ENCODE data around the gene KLK4. TPM values are rescaled to one million over a fixed set of nuclear protein-coding genes. Genes with fewer than 3 reads are reported as not detected.

Gene KLK4
- total RNA-seq (2022; extraction: Qiagen RNA extraction) = 0.16 to 0.30 TPM in 2 of 5 replicates, not detected in the others

GRCh38 chr19:50911206-50912101, at the start of gene KLK4:
Gene KLK4 (minus strand): TSS chr19:50911395. CDS start chr19:50910738, 657 bp downstream.

GRCh38 chr19:50952910-50953309, 41.7 kb upstream of the KLK4 start, which contains the start of gene KLK5:
Gene KLK5 (minus strand): TSS chr19:50953038. CDS start chr19:50952657, 381 bp downstream.

GRCh38 chr19:50873056-50873455, 38.1 kb downstream of the KLK4 start, which contains the start of gene KLK2:
Gene KLK2 (plus strand): TSS chr19:50873439. CDS start chr19:50873474, 35 bp downstream.

Other genes starting within 250 kb of the KLK4 start
- 0.02 to 0.34 TPM (median 0.20 TPM) in 5 replicates for gene SHANK1, start 191.6 kb downstream of the KLK4 start, total RNA-seq (2022; extraction: Qiagen RNA extraction)
- 7.2 to 11.4 TPM (median 10.0 TPM) in 5 replicates for gene CLEC11A, start 188.0 kb downstream of the KLK4 start, total RNA-seq (2022; extraction: Qiagen RNA extraction)
- gene GPR32, start 140.9 kb downstream of the KLK4 start, total RNA-seq (2022; extraction: Qiagen RNA extraction) = not detected in 5 replicates
- not detected in 5 replicates for gene ACP4, start 121.0 kb downstream of the KLK4 start, total RNA-seq (2022; extraction: Qiagen RNA extraction)
- 0.20 to 0.21 TPM (median 0.20 TPM) in 3 of 5 replicates, not detected in the others for gene KLK1, start 87.6 kb downstream of the KLK4 start, total RNA-seq (2022; extraction: Qiagen RNA extraction)
- gene KLK15, start 77.8 kb downstream of the KLK4 start, total RNA-seq (2022; extraction: Qiagen RNA extraction) = not detected in 5 replicates
- gene KLK3, start 56.5 kb downstream of the KLK4 start, total RNA-seq (2022; extraction: Qiagen RNA extraction) = not detected in 5 replicates
- gene KLK2, start 38.0 kb downstream of the KLK4 start, total RNA-seq (2022; extraction: Qiagen RNA extraction) = 0.40 TPM in 1 of 5 replicates, not detected in the others
- not detected in 5 replicates for gene KLK5, start 41.6 kb upstream of the KLK4 start, total RNA-seq (2022; extraction: Qiagen RNA extraction)
- 0.19 to 0.51 TPM (median 0.36 TPM) in 5 replicates for gene KLK6, start 58.2 kb upstream of the KLK4 start, total RNA-seq (2022; extraction: Qiagen RNA extraction)
- not detected in 5 replicates for gene KLK7, start 72.5 kb upstream of the KLK4 start, total RNA-seq (2022; extraction: Qiagen RNA extraction)
- not detected in 5 replicates for gene KLK8, start 90.2 kb upstream of the KLK4 start, total RNA-seq (2022; extraction: Qiagen RNA extraction)
- 0.13 to 0.58 TPM (median 0.29 TPM) in 5 replicates for gene KLK10, start 108.3 kb upstream of the KLK4 start, total RNA-seq (2022; extraction: Qiagen RNA extraction)
- gene KLK11, start 115.2 kb upstream of the KLK4 start, total RNA-seq (2022; extraction: Qiagen RNA extraction) = not detected in 5 replicates
- gene KLK12, start 123.6 kb upstream of the KLK4 start, total RNA-seq (2022; extraction: Qiagen RNA extraction) = not detected in 5 replicates
- gene KLK13, start 153.7 kb upstream of the KLK4 start, total RNA-seq (2022; extraction: Qiagen RNA extraction) = 0.15 TPM in 1 of 5 replicates, not detected in the others
- 0.20 to 0.55 TPM (median 0.43 TPM) in 5 replicates for gene KLK14, start 171.5 kb upstream of the KLK4 start, total RNA-seq (2022; extraction: Qiagen RNA extraction)
- 4.4 to 14.5 TPM (median 14.3 TPM) in 5 replicates for gene CTU1, start 197.0 kb upstream of the KLK4 start, total RNA-seq (2022; extraction: Qiagen RNA extraction)
- gene SIGLEC9, start 213.5 kb upstream of the KLK4 start, total RNA-seq (2022; extraction: Qiagen RNA extraction) = 0.09 TPM in 1 of 5 replicates, not detected in the others
- gene SIGLEC7, start 230.9 kb upstream of the KLK4 start, total RNA-seq (2022; extraction: Qiagen RNA extraction) = not detected in 5 replicates

Measured in A549 treated with Mapracorat at 1 μM for 4 hours (cell line).